ENCODE measurements around the gene WWP2. TPM values are rescaled to one million over a fixed set of nuclear protein-coding genes. Genes with fewer than 3 reads are reported as not detected.
"Not testable (repeated sequence)": the region's sequence is repeated elsewhere in the genome, so short reads cannot be mapped to it uniquely, and the experiment has no call there.

The WWP2 gene
- total RNA-seq, 1 donor from 2014 or later, result 53.8 TPM

GRCh38 chr16:69729030-69729429 lies 33.1 kb upstream of the WWP2 start:
- intact Hi-C loops (cut with micrococcal nuclease); H3K9me3 Mint-ChIP-seq; H3K36me3 Mint-ChIP-seq (ENCODE audit: low read depth); DNase-seq (ENCODE audit: low spot score); H3K4me3 Mint-ChIP-seq; H3K27me3 Mint-ChIP-seq (ENCODE audit: insufficient read depth); H3K27ac Mint-ChIP-seq: not testable (repeated sequence)
- H3K4me1 Mint-ChIP-seq (ENCODE audit: low read depth), result peaks cover 36% of the 10 kb centered on the region

GRCh38 chr16:69731280-69731679 lies 30.9 kb upstream of the WWP2 start:
- H3K27ac Mint-ChIP-seq; H3K4me3 Mint-ChIP-seq; intact Hi-C loops (cut with micrococcal nuclease); H3K9me3 Mint-ChIP-seq; DNase-seq (ENCODE audit: low spot score); H3K27me3 Mint-ChIP-seq (ENCODE audit: insufficient read depth); H3K36me3 Mint-ChIP-seq (ENCODE audit: low read depth): not testable (repeated sequence)
- peaks cover 18% of the 10 kb centered on the region for H3K4me1 Mint-ChIP-seq (ENCODE audit: low read depth)

GRCh38 chr16:69732101-69732500 lies 30.0 kb upstream of the WWP2 start:
- no peak overlapping the region for H3K27ac Mint-ChIP-seq
- intact Hi-C loops (cut with micrococcal nuclease), result no loop called here
- H3K4me1 Mint-ChIP-seq (ENCODE audit: low read depth), result peaks cover 10% of the 10 kb centered on the region
- H3K4me3 Mint-ChIP-seq, result no peak overlapping the region
- H3K36me3 Mint-ChIP-seq (ENCODE audit: low read depth), result peaks cover 3% of the 10 kb centered on the region
- no peaks in the 10 kb centered on the region for H3K27me3 Mint-ChIP-seq (ENCODE audit: insufficient read depth)
- no peak for DNase-seq (ENCODE audit: low spot score)
- no peaks in the 10 kb centered on the region for H3K9me3 Mint-ChIP-seq

- intact Hi-C loops (cut with micrococcal nuclease), result no loop called here
- peaks cover 54% of the 10 kb centered on the region for H3K36me3 Mint-ChIP-seq (ENCODE audit: low read depth)
Measured at GRCh38 chr16:69741519-69741918, 20.6 kb upstream of the WWP2 start.

GRCh38 chr16:69741951-69742904 lies 19.9 kb upstream of the WWP2 start:
- H3K4me1 Mint-ChIP-seq (ENCODE audit: low read depth), result peaks cover 5% of the 10 kb centered on the region
- H3K9me3 Mint-ChIP-seq, result no peaks in the 10 kb centered on the region
- intact Hi-C loops (cut with micrococcal nuclease), result no loop called here
- peaks cover 56% of the 10 kb centered on the region for H3K36me3 Mint-ChIP-seq (ENCODE audit: low read depth)
- no peaks in the 10 kb centered on the region for H3K27me3 Mint-ChIP-seq (ENCODE audit: insufficient read depth)
- no peak overlapping the region for H3K27ac Mint-ChIP-seq
- DNase-seq (ENCODE audit: low spot score), result no peak
- no peak overlapping the region for H3K4me3 Mint-ChIP-seq

More at GRCh38 chr16:69741519-69741918, 20.6 kb upstream of the WWP2 start:
- no peaks in the 10 kb centered on the region for H3K27me3 Mint-ChIP-seq (ENCODE audit: insufficient read depth)
- H3K4me1 Mint-ChIP-seq (ENCODE audit: low read depth), result peaks cover 5% of the 10 kb centered on the region
- H3K4me3 Mint-ChIP-seq, result no peak overlapping the region
- H3K9me3 Mint-ChIP-seq, result no peaks in the 10 kb centered on the region
- no peak for DNase-seq (ENCODE audit: low spot score)
- no peak overlapping the region for H3K27ac Mint-ChIP-seq

- no peak overlapping the region for H3K4me3 Mint-ChIP-seq
- peaks cover 67% of the 10 kb centered on the region for H3K36me3 Mint-ChIP-seq (ENCODE audit: low read depth)
- H3K27ac Mint-ChIP-seq, result no peak overlapping the region
- DNase-seq (ENCODE audit: low spot score), result no peak
- peaks cover 5% of the 10 kb centered on the region for H3K4me1 Mint-ChIP-seq (ENCODE audit: low read depth)
- no peaks in the 10 kb centered on the region for H3K9me3 Mint-ChIP-seq
- intact Hi-C loops (cut with micrococcal nuclease), result no loop called here
- H3K27me3 Mint-ChIP-seq (ENCODE audit: insufficient read depth), result no peaks in the 10 kb centered on the region
Measured at GRCh38 chr16:69744363-69745231, 17.5 kb upstream of the WWP2 start.

GRCh38 chr16:69745232-69745612 lies 16.9 kb upstream of the WWP2 start:
- Mint-ChIP-seq H3K4me1 (ENCODE audit: low read depth) (peaks cover 5% of the 10 kb centered on the region), H3K27ac (no peak overlapping the region), H3K36me3 (ENCODE audit: low read depth) (peaks cover 62% of the 10 kb centered on the region), H3K4me3 (no peak overlapping the region), H3K27me3 (ENCODE audit: insufficient read depth) (no peaks in the 10 kb centered on the region), H3K9me3 (no peaks in the 10 kb centered on the region)
- intact Hi-C loops (cut with micrococcal nuclease), result no loop called here
- no peak for DNase-seq (ENCODE audit: low spot score)

GRCh38 chr16:69745959-69746358 lies 16.2 kb upstream of the WWP2 start:
- no peak overlapping the region for H3K27ac Mint-ChIP-seq
- no peaks in the 10 kb centered on the region for H3K9me3 Mint-ChIP-seq
- H3K4me1 Mint-ChIP-seq (ENCODE audit: low read depth), result peaks cover 5% of the 10 kb centered on the region
- DNase-seq (ENCODE audit: low spot score), result no peak
- peaks cover 62% of the 10 kb centered on the region for H3K36me3 Mint-ChIP-seq (ENCODE audit: low read depth)
- intact Hi-C loops (cut with micrococcal nuclease), result no loop called here
- no peak overlapping the region for H3K4me3 Mint-ChIP-seq
- no peaks in the 10 kb centered on the region for H3K27me3 Mint-ChIP-seq (ENCODE audit: insufficient read depth)

GRCh38 chr16:69747115-69747514 lies 15.0 kb upstream of the WWP2 start:
- intact Hi-C loops (cut with micrococcal nuclease), result no loop called here
- H3K27me3 Mint-ChIP-seq (ENCODE audit: insufficient read depth), result no peaks in the 10 kb centered on the region
- H3K9me3 Mint-ChIP-seq, result no peaks in the 10 kb centered on the region
- no peak for DNase-seq (ENCODE audit: low spot score)
- H3K4me3 Mint-ChIP-seq, result no peak overlapping the region
- H3K4me1 Mint-ChIP-seq (ENCODE audit: low read depth), result peaks cover 7% of the 10 kb centered on the region
- H3K36me3 Mint-ChIP-seq (ENCODE audit: low read depth), result peaks cover 61% of the 10 kb centered on the region
- no peak overlapping the region for H3K27ac Mint-ChIP-seq

GRCh38 chr16:69748694-69749345 lies 13.3 kb upstream of the WWP2 start:
- H3K27me3 Mint-ChIP-seq (ENCODE audit: insufficient read depth), result no peaks in the 10 kb centered on the region
- H3K27ac Mint-ChIP-seq, result no peak overlapping the region
- no peak for DNase-seq (ENCODE audit: low spot score)
- peaks cover 22% of the 10 kb centered on the region for H3K4me1 Mint-ChIP-seq (ENCODE audit: low read depth)
- no peaks in the 10 kb centered on the region for H3K9me3 Mint-ChIP-seq
- peaks cover 57% of the 10 kb centered on the region for H3K36me3 Mint-ChIP-seq (ENCODE audit: low read depth)
- intact Hi-C loops (cut with micrococcal nuclease), result no loop called here
- H3K4me3 Mint-ChIP-seq, result no peak overlapping the region

GRCh38 chr16:69754143-69754468 lies 8.0 kb upstream of the WWP2 start:
- intact Hi-C loops (cut with micrococcal nuclease), result loop anchor here (1.0 to 2.0 kb wide), 7 partner anchors 8 to 443 kb away; partner anchors contain the start of genes COG8, NIP7, NQO1 and VPS4A
- Mint-ChIP-seq H3K27me3 (ENCODE audit: insufficient read depth) (peaks cover 2% of the 10 kb centered on the region), H3K9me3 (no peaks in the 10 kb centered on the region), H3K27ac (peak overlapping the region; percentile 98), H3K4me3 (peak overlapping the region; percentile 99), H3K36me3 (ENCODE audit: low read depth) (peaks cover 29% of the 10 kb centered on the region), H3K4me1 (ENCODE audit: low read depth) (peaks cover 32% of the 10 kb centered on the region)
- no peak for DNase-seq (ENCODE audit: low spot score)

- H3K4me3 Mint-ChIP-seq, result peak within 1 kb of the TSS; percentile 99
- H3K4me1 Mint-ChIP-seq (ENCODE audit: low read depth), result peaks cover 32% of the 10 kb centered on the region
- H3K27ac Mint-ChIP-seq, result peak within 1 kb of the TSS; percentile 98
- H3K9me3 Mint-ChIP-seq, result no peaks in the 10 kb centered on the region
- peak; percentile 97 for DNase-seq (ENCODE audit: low spot score)
- H3K27me3 Mint-ChIP-seq (ENCODE audit: insufficient read depth), result peaks cover 2% of the 10 kb centered on the region
- intact Hi-C loops (cut with micrococcal nuclease), result loop anchor here (1.0 to 2.0 kb wide), 7 partner anchors 8 to 443 kb away; partner anchors contain the start of genes COG8, NIP7, NQO1 and VPS4A
- H3K36me3 Mint-ChIP-seq (ENCODE audit: low read depth), result peaks cover 26% of the 10 kb centered on the region
Measured at GRCh38 chr16:69754469-69755310, 7.4 kb upstream of the WWP2 start, which contains the start of gene NOB1. Gene NOB1, minus strand, starts transcription at chr16:69754926. Its CDS starts 16 bp downstream, at chr16:69754910.

Measured in activated T-helper 1 cell treated with anti-CD3 and anti-CD28 coated beads, Interleukin-12 subunit alpha, Interleukin-12 subunit beta, Interleukin-2, Interleukin-4 antibody, amounts not matched to agents 30 ng/mL and 10 ng/mL and 1 ng/mL, durations not matched to agents 14 hours and 24 hours and 36 hours (primary cell).